ENCODE data around the gene TMEM63C.

DNA sequence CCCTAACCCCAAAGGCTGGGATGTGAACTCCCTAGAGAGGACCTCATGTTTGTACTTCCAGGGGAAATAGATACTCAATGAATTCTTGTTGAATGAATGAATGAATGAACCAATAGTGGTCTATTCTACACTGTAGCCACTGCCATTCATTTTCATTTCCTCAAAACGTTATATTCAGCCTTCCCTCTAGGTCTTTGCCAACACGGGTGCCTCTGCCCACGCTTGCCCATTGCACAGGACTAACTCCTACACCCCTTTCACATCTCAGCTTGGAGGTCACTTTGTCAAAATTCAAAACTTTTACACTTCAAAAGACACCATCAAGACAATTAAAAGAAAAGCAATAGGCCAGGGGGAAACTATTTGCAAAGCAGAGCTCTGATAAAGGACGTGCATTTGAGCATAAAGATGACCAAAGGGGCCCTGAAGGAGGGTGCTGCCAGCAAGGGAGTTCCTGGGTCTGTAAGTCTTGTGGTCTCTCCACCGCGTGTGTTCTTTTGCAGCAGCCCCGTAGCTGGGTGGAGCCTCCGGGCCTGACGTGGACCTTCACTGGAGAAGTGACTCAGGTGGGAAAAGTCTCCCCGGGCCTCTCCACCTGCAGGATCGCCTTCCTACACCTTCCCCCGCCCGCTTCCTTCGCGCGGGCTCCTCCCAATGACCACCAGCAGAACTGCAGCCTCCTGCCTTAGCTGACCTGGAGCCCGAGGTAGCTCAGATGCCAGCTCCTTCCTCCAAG is 31.5 kb downstream of the TMEM63C start:
- TF ChIP-seq EZH2 (IDR thresholded peaks at IDR 0.05; ENCODE audit: borderline replicate concordance, low read length): no peak
- TF ChIP-seq, protein P1, sequence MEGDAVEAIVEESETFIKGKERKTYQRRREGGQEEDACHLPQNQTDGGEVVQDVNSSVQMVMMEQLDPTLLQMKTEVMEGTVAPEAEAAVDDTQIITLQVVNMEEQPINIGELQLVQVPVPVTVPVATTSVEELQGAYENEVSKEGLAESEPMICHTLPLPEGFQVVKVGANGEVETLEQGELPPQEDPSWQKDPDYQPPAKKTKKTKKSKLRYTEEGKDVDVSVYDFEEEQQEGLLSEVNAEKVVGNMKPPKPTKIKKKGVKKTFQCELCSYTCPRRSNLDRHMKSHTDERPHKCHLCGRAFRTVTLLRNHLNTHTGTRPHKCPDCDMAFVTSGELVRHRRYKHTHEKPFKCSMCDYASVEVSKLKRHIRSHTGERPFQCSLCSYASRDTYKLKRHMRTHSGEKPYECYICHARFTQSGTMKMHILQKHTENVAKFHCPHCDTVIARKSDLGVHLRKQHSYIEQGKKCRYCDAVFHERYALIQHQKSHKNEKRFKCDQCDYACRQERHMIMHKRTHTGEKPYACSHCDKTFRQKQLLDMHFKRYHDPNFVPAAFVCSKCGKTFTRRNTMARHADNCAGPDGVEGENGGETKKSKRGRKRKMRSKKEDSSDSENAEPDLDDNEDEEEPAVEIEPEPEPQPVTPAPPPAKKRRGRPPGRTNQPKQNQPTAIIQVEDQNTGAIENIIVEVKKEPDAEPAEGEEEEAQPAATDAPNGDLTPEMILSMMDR (IDR thresholded peaks at IDR 0.05; ENCODE audit: low read length): peak; percentile 77

Measured in OCI-LY1 (cell line).